ENCODE data around the gene CENPP.
"Not testable (repeated sequence)": the region's sequence is repeated elsewhere in the genome, so short reads cannot be mapped to it uniquely, and the experiment has no call there.

Gene CENPP

GRCh38 chr9:92529124-92529523 lies 203.4 kb downstream of the CENPP start:
- no peak overlapping the region for H3K4me3 ChIP-seq (ENCODE audit: low read depth, low read length)

DNA sequence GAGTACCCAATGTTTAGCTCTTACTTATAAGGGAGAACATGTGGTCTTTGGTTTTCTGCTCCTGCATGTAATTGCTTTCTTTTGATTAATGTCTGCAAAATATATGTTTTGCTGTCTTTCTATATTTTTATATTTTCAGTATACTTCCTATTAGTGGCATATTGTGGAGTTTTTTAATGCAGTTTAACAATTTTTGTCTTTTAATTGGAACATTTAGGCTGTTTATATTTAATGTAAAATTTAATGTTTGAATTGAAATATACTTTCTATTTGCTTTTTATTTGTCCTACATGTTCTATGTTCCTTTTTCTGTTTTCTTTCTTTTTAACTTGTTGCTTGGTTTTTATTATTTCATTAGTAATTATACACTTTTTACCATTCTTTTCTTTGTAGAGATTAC lies 205.1 kb downstream of the CENPP start:
- H3K4me3 ChIP-seq (ENCODE audit: low read depth, low read length), result no peak overlapping the region

GRCh38 chr9:92534204-92534603 lies 208.5 kb downstream of the CENPP start:
- no peak overlapping the region for H3K4me3 ChIP-seq (ENCODE audit: low read depth, low read length)

- no peak overlapping the region for H3K4me3 ChIP-seq (ENCODE audit: low read depth, low read length)
Observed at GRCh38 chr9:92534674-92535073, 208.9 kb downstream of the CENPP start.

- H3K4me3 ChIP-seq (ENCODE audit: low read depth, low read length), result no peak within 1 kb of the TSS
Observed at GRCh38 chr9:92535940-92536850, 210.4 kb downstream of the CENPP start, which contains the start of gene ECM2. Gene ECM2 (minus strand): TSS chr9:92535990. CDS start chr9:92522866, 13,124 bp downstream.

DNA sequence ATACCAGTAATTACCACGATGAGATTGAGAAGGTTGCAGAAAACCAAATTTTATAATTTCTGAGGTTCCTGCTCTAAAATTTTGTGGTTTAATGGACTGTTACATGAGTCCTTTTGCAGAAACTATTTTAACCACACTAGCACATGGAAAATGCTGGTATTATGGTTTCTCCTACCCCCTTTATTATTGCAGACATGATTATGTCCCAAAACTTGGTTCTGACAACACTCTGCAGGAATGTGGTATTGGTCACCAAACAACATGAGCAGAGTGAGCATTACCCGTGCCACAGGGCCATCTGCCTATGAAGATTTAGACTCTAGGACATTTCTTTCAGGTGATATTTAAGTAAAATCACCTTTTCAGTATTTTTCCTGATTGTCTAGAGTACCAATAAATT lies 212.8 kb downstream of the CENPP start:
- H3K4me3 ChIP-seq (ENCODE audit: low read depth, low read length), result no peak overlapping the region

GRCh38 chr9:92543972-92544371 lies 218.2 kb downstream of the CENPP start:
- H3K4me3 ChIP-seq (ENCODE audit: low read depth, low read length), result no peak overlapping the region

DNA sequence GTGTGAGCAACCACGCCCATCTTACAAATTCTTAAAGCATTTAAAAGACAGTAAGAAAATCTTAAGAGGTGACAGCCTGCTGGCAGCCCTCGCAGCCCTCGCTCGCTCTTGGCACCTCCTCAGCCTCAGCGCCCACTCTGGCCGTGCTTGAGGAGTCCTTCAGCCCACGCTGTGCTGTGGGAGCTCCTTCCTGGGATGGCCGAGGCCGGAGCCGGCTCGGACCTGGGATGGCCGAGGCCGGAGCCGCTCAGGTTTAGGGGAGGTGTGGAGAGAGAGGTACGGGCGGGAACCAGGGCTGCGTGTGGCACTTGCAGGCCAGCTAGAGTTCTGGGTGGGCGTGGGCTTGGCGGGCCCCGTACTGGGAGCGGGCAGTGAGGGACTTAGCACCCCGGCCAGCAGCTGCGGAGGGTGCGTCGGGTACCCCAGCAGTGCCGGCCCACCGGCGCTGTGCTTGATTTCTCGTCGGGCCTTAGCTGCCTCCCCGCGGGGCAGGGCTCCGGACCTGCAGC lies 219.3 kb downstream of the CENPP start:
- no peak overlapping the region for H3K4me3 ChIP-seq (ENCODE audit: low read depth, low read length)

- no peak overlapping the region for H3K4me3 ChIP-seq (ENCODE audit: low read depth, low read length)
Observed at GRCh38 chr9:92547356-92547755, 221.6 kb downstream of the CENPP start.

GRCh38 chr9:92550765-92551164 lies 225.0 kb downstream of the CENPP start:
- H3K4me3 ChIP-seq (ENCODE audit: low read depth, low read length), result no peak overlapping the region

- no peak overlapping the region for H3K4me3 ChIP-seq (ENCODE audit: low read depth, low read length)
Observed at GRCh38 chr9:92558612-92559374, 233.0 kb downstream of the CENPP start.

DNA sequence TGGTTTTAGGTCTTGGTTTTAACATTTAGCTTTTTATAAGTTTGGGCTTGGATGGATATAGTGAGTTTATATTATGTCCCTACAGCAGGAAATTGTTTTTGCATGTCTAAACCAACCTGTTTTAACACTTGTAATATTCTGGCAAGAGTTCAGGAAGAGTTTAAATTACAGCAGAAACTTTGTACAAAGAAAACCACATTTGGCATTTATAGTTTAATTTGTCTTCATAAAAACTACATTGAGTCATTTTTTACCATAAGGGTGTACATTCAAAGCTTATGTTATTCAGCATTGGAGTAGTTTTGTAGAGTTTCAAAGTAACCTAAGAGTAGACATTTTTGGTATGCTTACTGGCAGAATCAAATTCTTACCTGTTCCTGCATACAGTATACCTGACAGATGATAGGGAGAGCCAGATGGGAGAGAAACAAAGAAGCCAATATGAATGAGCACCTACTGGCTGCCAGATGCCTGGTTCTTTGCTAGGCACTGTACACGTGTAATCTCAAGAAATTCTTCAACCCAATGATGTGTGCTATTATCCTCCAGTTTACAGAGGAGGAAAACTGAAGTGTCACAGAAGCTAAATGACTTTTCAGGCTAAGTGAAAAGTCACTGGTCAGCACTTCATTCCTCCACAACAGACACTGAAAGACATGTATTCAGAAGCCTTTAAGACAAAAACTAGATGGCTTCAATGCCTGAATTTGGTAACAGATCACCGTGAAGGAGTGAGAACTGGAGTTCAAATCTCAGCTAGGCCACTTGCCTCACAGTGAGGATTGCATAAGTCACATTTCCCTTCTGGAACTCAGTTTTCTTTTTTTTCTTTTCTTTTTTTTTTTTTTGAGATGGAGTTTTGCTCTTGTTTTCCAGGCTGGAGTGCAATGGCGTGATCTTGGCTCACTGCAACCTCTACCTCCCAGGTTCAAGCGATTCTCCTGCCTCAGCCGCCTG lies 235.9 kb downstream of the CENPP start:
- no peak overlapping the region for H3K4me3 ChIP-seq (ENCODE audit: low read depth, low read length)

- H3K4me3 ChIP-seq (ENCODE audit: low read depth, low read length), result no peak overlapping the region
Observed at GRCh38 chr9:92562461-92562967, 236.8 kb downstream of the CENPP start.

DNA sequence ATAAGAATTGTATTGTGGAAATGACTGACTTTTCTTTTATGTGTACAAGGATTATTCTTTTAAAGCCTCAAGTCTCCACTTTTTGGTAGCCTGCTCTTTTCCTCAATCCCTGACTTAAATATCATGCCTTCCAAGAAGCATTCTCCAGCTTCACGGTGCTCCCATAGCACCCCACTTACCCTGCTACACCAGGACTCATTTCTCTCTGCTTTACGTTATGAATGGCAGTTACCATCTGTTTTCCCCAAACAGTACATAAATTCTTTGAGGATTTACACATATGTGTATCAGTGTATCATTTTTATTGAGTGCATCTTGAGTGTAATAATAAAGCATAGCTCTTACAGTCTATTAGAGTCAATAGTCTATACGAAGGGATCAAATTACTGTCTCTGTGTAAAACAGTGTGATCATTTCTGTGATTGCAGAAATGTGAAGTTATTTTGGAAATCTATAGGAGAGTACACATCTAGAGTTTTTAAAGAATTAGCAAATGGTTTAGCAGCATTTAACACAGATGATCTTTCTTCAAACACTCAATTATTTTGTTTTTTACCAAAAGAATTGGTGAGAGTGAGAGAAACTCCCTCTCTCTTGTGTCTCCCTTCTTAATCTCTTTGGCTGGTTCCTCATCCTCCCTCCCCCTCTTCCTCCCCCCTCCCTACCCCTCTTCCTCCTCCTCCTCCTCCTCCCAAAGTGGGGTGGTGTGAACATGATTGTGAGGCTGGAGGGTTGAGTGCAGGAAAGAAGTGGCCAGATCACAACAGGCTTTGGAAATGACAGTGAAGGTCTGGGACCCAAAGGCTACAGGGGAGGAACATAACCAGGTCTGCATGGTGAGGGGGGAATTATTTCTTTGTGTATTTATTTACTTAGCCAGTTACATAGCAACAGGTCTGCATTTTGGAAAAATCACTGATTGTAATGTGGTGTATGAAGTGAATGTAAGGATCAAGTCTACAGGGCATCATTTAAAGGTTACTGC lies 237.7 kb downstream of the CENPP start:
- H3K4me3 ChIP-seq (ENCODE audit: low read depth, low read length), result no peak overlapping the region

DNA sequence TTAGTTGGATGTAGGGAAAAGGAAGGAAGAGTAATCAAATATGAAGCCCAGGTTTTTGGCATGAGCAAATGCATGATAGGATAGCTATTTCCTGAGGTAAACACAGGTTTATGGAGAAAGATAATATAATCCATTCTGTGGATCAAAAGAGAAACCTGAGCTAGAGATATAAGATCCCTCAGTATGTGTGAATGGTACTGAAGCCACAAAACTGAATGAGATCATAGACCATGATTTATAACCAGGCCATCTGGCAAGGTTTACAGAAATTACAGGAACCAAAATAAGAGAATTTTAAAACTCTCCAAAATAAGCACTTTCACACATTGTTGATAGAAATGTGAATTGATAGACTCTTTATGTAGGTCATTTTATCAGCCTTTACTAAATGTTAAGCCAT lies 238.8 kb downstream of the CENPP start:
- no peak overlapping the region for H3K4me3 ChIP-seq (ENCODE audit: low read depth, low read length)

- no peak overlapping the region for H3K4me3 ChIP-seq (ENCODE audit: low read depth, low read length)
Observed at GRCh38 chr9:92564982-92565381, 239.2 kb downstream of the CENPP start.

DNA sequence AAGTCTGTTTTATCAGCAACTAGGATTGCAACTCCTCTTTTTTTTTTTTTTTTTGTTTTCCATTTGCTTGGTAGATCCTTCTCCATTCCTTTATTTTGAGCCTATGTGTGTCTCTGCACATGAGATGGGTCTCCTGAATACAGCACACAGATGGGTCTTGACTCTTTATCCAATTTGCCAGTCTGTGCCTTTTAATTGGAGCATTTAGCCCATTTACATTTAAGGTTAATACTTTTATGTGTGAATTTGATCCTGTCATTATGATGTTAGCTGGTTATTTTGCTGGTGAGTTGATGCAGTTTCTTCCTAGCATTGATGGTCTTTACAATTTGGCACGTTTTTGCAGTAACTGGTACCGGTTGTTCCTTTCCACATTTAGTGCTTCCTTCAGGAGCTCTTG lies 246.1 kb downstream of the CENPP start:
- not testable (repeated sequence) for H3K4me3 ChIP-seq (ENCODE audit: low read depth, low read length)

- H3K4me3 ChIP-seq (ENCODE audit: low read depth, low read length), result not testable (repeated sequence)
Observed at GRCh38 chr9:92573612-92574011, 247.9 kb downstream of the CENPP start.

- H3K4me3 ChIP-seq (ENCODE audit: low read depth, low read length), result no peak overlapping the region
Observed at GRCh38 chr9:92576175-92576574, 250.4 kb downstream of the CENPP start.
